ENCODE data around the gene PELI1. TPM values are rescaled to one million over a fixed set of nuclear protein-coding genes. Genes with fewer than 3 reads are reported as not detected.
"Not testable (repeated sequence)": the region's sequence is repeated elsewhere in the genome, so short reads cannot be mapped to it uniquely, and the experiment has no call there.

Gene PELI1
- polyA plus RNA-seq, 12 donors: 12.6 to 41.9 (median 21.6) TPM; not detected in 1

DNA sequence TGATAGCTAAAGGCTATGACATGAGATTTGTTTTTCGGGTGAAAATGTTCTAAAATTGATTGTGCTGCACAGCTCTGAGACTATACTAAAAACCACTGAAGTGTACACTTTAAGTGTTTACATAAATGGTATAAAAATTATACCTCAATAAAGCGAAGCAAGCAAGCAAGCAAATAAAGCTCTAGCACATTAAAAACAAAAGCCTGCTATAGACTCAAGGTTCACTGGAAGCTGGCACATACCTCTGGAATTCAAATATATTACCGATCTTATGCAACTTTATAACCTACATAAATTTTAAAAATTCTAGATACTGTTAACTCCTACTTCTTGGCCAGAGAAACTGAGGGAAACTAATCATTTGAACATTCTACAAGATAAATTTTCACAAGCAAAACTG, 20.1 kb downstream of the PELI1 start:
- no peak for DNase-seq

DNA sequence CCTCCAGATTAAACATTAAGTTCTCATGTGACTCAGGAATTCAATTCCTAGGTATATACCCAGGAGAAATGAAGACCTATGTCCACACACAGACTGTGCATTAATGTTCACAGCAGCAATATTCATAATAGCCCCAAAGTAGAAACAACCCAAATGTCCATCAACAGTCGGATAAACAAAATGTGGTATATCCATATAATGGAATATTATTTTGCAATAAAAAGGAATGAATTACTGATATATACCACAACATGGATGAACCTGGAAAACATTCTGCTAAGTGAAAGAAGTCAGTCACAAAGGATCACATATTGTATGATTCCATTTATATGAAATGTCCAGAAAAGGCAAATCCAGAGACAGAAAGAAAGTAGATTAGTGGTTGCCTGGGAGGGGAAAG, 20.5 kb downstream of the PELI1 start:
- no peak for DNase-seq

DNA sequence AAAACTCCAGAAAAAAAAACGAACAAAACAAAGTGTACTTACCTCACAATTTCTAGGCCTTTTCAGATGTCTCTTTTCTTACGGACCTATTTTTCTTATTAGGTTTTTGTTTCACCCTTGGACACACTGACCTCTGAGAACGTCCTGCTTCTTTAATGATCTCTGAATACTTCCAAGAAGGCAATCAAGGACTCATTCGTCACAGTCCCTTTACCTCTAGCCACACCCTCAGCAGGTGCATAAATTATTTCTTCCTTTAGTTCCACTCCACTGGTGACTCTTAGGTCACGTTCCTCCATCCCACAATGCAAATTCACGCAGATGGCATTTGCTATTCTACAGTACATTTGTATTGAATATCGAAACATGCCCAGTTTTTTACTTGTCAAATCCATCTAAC, 21.9 kb downstream of the PELI1 start:
- DNase-seq: no peak

- no peak for DNase-seq
Observed at GRCh38 chr2:64120928-64121327, 23.3 kb downstream of the PELI1 start.

DNA sequence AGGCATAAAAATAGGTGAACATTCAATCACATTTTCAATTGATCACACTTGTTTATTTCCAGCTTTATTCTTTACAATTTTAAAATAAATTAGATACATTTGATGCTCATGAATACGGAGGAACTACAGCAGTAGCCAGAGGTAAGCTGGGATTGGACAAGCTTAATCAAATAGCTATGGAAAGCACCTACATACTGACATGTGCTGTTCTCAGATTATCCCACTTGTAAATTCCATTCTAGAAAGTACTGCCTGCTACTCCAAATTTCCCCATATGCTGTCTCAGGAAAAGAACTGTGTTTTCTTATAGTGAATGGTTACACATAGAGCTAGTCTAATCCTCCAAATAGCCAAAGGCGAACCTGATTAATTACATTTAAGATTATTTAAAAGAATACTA, 24.2 kb downstream of the PELI1 start:
- DNase-seq: no peak

GRCh38 chr2:64119369-64119768, 24.9 kb downstream of the PELI1 start:
- DNase-seq: no peak

- no peak for DNase-seq
Observed at GRCh38 chr2:64115808-64116598, 28.2 kb downstream of the PELI1 start.

DNA sequence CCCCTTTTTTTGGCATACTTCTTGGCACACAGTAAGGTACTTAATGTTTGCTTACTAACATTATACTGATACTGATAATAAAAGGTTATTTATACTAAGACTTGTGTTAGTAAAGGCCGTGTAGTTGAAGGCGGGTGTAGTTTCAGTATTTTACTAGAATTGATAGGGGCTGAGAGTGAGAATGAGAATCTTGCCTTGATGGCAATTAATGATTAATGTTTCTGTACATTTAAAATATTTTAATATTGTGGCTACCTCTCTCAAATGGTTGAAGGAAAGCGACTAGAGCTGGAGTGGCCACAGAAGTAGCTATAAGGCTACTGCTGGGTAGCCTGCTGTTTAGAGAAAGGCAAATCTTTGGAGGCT, 29.3 kb downstream of the PELI1 start:
- no peak for DNase-seq

- DNase-seq: no peak
Observed at GRCh38 chr2:64114063-64114911, 29.9 kb downstream of the PELI1 start.

- DNase-seq: no peak
Observed at GRCh38 chr2:64112016-64112415, 32.2 kb downstream of the PELI1 start.

DNA sequence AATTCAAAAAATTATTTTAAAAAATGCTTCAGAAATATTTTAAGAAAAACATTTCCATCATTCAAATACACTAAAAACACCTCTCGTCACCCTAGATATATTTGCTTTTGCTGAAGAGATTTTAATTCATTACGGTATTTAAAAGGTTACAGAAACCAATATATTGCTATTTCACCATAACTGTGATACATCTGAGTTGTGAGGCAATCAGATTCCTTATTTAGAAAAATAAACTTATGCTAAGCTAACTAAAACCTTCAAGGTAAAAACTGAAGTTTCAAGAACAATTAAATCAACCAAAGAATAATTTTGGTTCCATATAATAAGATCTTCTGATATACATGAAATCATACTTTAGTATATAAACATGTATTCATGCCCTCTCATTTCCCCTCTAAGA, 32.8 kb downstream of the PELI1 start:
- no peak for DNase-seq

GRCh38 chr2:64108666-64109241, 35.5 kb downstream of the PELI1 start:
- no peak for DNase-seq

DNA sequence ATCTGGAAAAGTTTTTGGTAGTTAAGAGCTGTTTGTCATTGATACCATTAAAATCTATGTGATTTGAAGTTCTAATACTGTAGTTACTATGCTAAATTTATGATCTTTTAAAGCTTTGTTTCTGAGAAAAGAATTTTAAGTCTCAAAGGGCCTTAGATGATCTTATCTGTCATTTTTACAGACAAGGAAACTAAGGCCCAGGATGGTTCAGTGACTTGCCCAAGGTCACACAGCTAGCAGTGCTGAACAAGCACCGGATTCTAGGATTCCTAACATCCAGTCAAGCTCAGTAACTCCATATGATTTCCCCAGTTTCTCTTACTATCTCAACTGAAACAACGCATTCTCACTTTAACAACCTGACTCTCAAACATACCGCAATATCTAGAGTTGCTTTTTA, 37.7 kb downstream of the PELI1 start:
- DNase-seq: no peak

GRCh38 chr2:64105670-64106461, 38.4 kb downstream of the PELI1 start:
- no peak for DNase-seq

DNA sequence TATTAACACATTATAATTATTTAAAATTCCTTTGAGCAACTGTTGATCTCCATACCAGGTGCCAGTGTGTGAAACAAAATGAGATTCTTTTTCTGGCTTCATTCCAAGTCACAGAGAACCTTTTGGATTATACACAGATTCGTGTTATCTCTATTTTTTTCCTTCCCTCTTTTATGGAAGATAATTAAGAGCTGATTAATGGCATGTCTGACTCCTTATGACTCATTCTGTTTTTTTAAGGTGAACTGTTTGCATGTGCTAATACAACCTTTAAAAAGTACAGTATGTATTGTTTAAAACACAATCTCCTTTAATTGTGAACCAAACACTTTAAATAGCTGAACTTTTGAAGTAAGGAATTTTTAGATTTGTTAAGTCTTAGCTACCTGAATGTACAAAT, 39.3 kb downstream of the PELI1 start:
- no peak for DNase-seq

DNA sequence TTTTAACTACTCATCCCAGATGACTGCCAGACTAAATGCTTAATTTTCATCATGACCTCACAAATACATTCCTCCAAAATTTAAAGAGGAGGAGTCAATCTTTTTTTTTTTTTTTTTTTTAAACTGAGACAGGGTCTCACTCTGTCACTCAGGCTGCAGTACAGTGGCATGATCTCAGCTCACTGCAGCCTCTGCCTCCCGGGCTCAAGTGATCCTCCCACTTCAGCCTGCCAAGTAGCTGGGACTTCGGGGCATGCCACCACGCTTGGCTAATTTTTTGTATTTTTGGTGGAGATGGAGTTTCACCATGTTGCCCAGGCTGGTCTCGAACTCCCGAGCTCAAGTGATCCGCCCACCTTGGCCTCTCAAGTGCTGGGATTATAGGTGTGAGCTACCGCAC, 41.5 kb downstream of the PELI1 start:
- DNase-seq: not testable (repeated sequence)

- DNase-seq: no peak
Observed at GRCh38 chr2:64101141-64101591, 43.1 kb downstream of the PELI1 start.

DNA sequence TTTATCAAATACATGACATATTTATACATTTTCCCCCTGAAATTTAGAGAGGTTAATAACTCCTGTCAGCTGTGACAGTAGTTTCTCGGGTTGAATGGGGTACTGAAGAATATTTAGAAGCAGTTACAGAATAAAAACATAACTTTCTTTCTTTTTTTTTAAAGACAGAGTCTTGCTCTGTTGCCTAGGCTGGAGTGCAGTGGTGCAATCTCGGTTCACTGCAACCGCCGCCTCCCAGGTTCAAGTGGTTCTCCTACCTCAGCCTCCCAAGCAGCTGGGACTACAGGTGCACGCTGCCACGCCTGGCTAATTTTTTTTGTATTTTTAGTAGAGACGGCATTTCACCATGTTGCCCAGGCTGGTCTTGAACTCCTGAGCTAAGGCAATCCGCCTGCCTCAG, 43.6 kb downstream of the PELI1 start:
- DNase-seq: not testable (repeated sequence)

GRCh38 chr2:64094663-64095382, 49.4 kb downstream of the PELI1 start:
- DNase-seq: no peak

GRCh38 chr2:64093341-64093740, 50.9 kb downstream of the PELI1 start:
- no peak for DNase-seq

- DNase-seq: no peak
Observed at GRCh38 chr2:64092502-64092901, 51.7 kb downstream of the PELI1 start.

All from muscle of arm (tissue), 12 donors.